Astrocyte of the spinal cord (primary cell): ENCODE results near the gene SH3PXD2B.

Source experiments
- DNase-seq: peaks from one replicate; pipeline ENCODE4 v3.0.0; 2011; ENCODE audit warnings: low read depth, low spot score
- H3K4me3 ChIP-seq: 2 replicates; pipeline ENCODE4 v1.5.1; 2011; ENCODE audit warnings: low read depth, mild to moderate bottlenecking, low read length, moderate library complexity
- in situ Hi-C: cut with HindIII; loops from 2 replicates; pipeline ENCODE4 v1.10.0; 2017; ENCODE audit warnings: low sequenced_read_pairs
- TF ChIP-seq, protein P1 (sequence below): IDR thresholded peaks from 2 replicates; pipeline ENCODE4 v1.5.1; 2012; ENCODE audit warnings: low read depth, mild to moderate bottlenecking, low read length, inconsistent platforms

Gene SH3PXD2B

DNA sequence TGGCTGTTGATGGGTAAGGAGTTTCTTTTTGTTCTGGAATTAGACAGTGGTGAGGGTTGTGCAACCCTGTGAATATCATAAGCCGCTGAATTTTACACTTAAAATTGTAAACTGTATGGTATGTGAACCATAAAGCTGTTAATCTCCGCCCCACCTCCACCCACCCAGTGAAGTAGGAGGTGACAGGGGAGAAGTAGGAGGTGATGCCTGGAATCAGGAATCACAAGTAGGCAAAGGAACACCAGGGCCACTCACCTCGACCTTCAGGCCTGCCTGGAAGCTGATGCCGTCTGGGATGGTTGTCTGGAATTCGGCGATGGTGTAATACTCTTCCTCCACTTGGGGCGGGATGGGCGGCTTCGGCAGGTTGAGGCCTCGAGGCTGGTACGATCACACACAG is 108.4 kb downstream of the SH3PXD2B start:
- DNase-seq = no peak
- in situ Hi-C loops = no loop called here
- H3K4me3 ChIP-seq = no peak overlapping the region
- TF ChIP-seq, protein P1, sequence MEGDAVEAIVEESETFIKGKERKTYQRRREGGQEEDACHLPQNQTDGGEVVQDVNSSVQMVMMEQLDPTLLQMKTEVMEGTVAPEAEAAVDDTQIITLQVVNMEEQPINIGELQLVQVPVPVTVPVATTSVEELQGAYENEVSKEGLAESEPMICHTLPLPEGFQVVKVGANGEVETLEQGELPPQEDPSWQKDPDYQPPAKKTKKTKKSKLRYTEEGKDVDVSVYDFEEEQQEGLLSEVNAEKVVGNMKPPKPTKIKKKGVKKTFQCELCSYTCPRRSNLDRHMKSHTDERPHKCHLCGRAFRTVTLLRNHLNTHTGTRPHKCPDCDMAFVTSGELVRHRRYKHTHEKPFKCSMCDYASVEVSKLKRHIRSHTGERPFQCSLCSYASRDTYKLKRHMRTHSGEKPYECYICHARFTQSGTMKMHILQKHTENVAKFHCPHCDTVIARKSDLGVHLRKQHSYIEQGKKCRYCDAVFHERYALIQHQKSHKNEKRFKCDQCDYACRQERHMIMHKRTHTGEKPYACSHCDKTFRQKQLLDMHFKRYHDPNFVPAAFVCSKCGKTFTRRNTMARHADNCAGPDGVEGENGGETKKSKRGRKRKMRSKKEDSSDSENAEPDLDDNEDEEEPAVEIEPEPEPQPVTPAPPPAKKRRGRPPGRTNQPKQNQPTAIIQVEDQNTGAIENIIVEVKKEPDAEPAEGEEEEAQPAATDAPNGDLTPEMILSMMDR = no peak

DNA sequence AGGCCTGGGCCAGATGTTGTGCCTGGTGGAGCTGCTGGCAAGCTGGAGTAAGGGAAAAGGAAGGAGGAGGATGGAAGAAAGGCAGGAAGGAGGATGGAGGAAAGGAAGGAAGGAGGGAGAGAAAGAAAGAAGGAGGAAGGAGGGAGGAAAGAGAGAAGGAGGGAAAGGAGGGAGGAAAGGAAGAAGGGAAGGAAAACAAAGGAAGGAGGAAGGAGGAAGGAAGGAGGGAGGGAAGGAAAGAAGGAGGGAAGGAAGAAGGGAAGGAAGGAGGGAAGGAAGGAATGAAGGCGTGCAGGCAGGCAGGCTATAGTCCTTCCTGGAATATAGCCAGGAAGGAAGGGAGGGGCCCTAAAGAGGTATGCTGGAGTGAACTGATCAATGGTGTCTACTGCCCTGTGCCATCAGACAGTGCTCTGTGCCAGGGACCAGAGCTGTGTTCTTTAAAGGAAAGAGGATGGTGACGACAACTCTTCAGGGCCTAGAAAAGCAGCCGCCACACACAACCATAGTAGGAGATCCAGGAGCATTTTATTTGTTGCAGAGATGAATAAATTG is 109.4 kb downstream of the SH3PXD2B start:
- TF ChIP-seq, protein P1 = no peak
- H3K4me3 ChIP-seq = no peak overlapping the region
- in situ Hi-C loops = no loop called here
- no peak for DNase-seq

DNA sequence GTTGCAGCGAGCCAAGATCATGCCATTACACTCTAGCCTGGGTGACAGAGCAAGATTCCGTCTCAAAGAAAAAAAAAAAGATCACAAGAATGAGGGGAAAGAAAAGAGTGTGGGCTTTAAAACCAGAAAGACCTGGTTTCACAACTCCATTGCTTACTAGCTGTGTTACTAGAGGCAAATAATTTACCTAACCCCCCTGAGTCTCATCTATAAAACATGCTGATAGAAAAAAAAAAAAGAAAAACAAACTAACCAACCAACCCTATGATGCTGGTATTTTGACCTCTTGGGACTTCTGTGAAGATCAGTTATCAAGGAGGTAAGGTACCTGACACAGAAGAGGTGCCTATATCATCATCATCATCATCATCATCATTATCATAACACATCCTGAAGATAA is 110.6 kb downstream of the SH3PXD2B start:
- DNase-seq = no peak
- no peak overlapping the region for H3K4me3 ChIP-seq
- TF ChIP-seq, protein P1 = no peak
- in situ Hi-C loops = no loop called here

DNA sequence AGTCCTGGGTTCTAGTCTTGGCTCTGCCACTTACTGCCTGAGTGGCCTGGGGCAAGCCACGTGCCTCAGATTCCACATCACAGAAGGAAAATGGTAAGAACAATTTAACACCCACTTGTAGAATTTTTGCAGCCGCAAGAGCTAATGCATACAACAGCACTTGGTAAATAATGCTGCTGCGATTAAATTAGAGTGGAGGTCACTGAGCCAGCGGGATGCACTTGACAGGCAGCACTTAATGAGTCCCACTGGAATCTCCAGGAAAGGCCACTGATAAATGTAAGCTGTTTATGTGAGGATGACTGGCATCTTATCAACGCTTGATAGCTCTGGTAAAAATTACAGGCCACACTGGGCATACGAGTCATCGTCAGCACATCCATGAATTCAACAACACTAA is 111.4 kb downstream of the SH3PXD2B start:
- TF ChIP-seq, protein P1 = no peak
- DNase-seq = no peak
- H3K4me3 ChIP-seq = no peak overlapping the region
- in situ Hi-C loops = no loop called here

DNA sequence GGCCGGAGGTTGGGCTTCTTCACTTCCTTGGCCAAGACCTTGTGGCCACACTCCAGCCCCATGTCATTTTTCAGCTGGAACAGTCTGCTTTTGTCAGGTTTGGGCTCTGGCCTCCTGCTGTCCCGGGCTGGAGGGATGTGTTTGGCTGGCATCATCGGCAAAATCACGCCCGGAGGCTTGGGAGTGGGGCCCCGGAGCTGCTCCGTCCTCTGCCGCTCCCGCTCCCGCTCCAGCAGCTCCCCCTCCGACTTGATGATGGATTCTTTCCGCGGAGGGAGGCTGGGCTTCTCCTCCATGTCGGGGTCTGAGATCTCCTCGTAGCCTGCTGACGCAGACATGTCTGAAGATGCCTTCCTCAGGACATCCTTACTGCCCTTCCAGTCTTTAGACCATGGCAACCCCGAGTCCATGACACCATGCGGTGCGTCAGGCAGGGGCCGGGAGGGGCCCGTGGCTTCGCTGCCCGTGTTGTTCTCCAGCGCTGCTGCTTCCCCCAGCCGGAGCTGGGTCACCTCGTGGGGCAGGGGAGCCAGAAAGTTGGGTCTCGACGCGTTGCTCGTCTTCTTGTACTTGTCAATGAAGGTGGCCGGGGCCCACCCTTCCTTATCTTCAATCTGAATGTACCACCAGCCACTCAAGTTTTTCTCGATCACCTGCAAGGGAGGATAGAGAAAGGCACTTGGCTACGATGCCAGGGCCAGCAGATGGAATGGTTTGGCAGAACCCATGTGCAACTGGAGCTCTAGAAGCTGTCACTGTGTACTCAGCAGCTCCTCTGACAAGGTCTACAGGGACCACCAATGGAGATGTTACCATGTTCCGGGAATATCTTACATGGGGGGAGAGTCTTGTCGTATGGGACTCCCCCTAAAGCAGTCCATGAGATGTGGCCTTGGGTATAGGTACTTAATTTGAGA is 114.8 kb downstream of the SH3PXD2B start:
- DNase-seq = no peak
- no peak overlapping the region for H3K4me3 ChIP-seq
- in situ Hi-C loops = no loop called here
- TF ChIP-seq, protein P1 = no peak

DNA sequence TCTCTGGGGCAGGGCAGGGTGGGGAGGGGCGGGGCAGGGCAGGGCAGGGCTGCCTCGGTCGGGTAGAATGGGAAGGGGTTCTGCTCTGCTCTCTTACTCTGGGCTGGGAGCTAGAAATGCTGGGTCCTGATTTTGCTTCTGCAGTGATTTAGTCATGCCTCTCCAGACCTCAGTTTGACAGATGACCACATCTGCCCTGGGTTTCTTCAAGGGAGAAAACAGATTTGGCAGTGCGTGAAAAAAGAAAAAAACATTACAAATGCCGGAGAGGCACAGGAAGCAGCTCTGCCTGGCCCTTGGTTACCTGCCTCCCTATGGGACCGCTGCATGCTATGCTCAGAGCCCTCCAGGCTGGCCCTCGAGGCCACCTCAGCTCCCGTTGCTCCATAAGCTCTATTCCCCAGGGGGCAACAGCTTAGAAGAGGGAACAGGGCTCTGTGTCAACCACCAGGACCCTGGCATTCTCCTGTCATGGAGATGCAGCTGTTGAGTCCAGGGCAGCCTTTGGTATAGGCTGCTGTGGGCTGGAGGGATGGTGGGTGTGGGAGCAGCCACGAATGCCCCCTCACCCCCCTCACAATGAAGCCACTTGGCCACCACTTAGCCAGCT is 117.5 kb downstream of the SH3PXD2B start:
- no peak for DNase-seq
- in situ Hi-C loops = no loop called here

More for the DNA sequence above, 117.5 kb downstream of the SH3PXD2B start:
- no peak overlapping the region for H3K4me3 ChIP-seq
- TF ChIP-seq, protein P1 = no peak
